ENCODE measurements around the gene GNLY.
A peak's percentile ranks its signal among the peaks of the same experiment; 100 is the strongest.
"Not testable (repeated sequence)": the region's sequence is repeated elsewhere in the genome, so short reads cannot be mapped to it uniquely, and the experiment has no call there.

Gene GNLY

GRCh38 chr2:85665264-85665937 is 28.8 kb upstream of the GNLY start:
- DNase-seq (ENCODE audit: low read depth): no peak

GRCh38 chr2:85666016-85666415 is 28.1 kb upstream of the GNLY start:
- no peak for DNase-seq (ENCODE audit: low read depth)

GRCh38 chr2:85666435-85667316 is 27.5 kb upstream of the GNLY start:
- DNase-seq (ENCODE audit: low read depth): no peak

GRCh38 chr2:85667561-85668008 is 26.6 kb upstream of the GNLY start:
- no peak for DNase-seq (ENCODE audit: low read depth)

- no peak for DNase-seq (ENCODE audit: low read depth)
Observed at GRCh38 chr2:85668009-85668856, 25.9 kb upstream of the GNLY start, which contains the start of gene SFTPB. TSS of gene SFTPB (minus strand) at chr2:85668199. CDS start at chr2:85668183, 16 bp downstream.

- DNase-seq (ENCODE audit: low read depth): no peak
Observed at GRCh38 chr2:85668857-85669142, 25.4 kb upstream of the GNLY start.

- DNase-seq (ENCODE audit: low read depth): no peak
Observed at GRCh38 chr2:85669549-85669948, 24.6 kb upstream of the GNLY start.

GRCh38 chr2:85670416-85670815 is 23.7 kb upstream of the GNLY start:
- not testable (repeated sequence) for DNase-seq (ENCODE audit: low read depth)

GRCh38 chr2:85672456-85672855 is 21.7 kb upstream of the GNLY start:
- no peak for DNase-seq (ENCODE audit: low read depth)

GRCh38 chr2:85673716-85674375 is 20.3 kb upstream of the GNLY start:
- DNase-seq (ENCODE audit: low read depth): no peak

GRCh38 chr2:85674417-85674816 is 19.7 kb upstream of the GNLY start:
- DNase-seq (ENCODE audit: low read depth): no peak

- DNase-seq (ENCODE audit: low read depth): no peak
Observed at GRCh38 chr2:85675427-85675826, 18.7 kb upstream of the GNLY start.

- DNase-seq (ENCODE audit: low read depth): no peak
Observed at GRCh38 chr2:85675866-85676548, 18.2 kb upstream of the GNLY start.

- no peak for DNase-seq (ENCODE audit: low read depth)
Observed at GRCh38 chr2:85678377-85678776, 15.8 kb upstream of the GNLY start.

GRCh38 chr2:85678794-85679672 is 15.1 kb upstream of the GNLY start:
- peak; percentile 52 for DNase-seq (ENCODE audit: low read depth)

- no peak for DNase-seq (ENCODE audit: low read depth)
Observed at GRCh38 chr2:85680707-85681371, 13.3 kb upstream of the GNLY start.

GRCh38 chr2:85681372-85681763 is 12.8 kb upstream of the GNLY start:
- DNase-seq (ENCODE audit: low read depth): no peak

GRCh38 chr2:85681776-85682175 is 12.4 kb upstream of the GNLY start:
- no peak for DNase-seq (ENCODE audit: low read depth)

- DNase-seq (ENCODE audit: low read depth): no peak
Observed at GRCh38 chr2:85682378-85682777, 11.8 kb upstream of the GNLY start.

GRCh38 chr2:85684380-85684779 is 9.8 kb upstream of the GNLY start:
- DNase-seq (ENCODE audit: low read depth): no peak

Measured in stimulated activated CD4-positive, alpha-beta T cell treated with anti-CD3 and anti-CD28 coated beads, Interleukin-2, amount 100 ng/mL, for 4 hours (primary cell).